Measurements from ENCODE around the gene RIOK3. TPM values are rescaled to one million over a fixed set of nuclear protein-coding genes. Genes with fewer than 3 reads are reported as not detected.

Gene RIOK3
- total RNA-seq, 1 experiment from 2014 or later, result 42.5 TPM

GRCh38 chr18:23471486-23471885 is 18.4 kb downstream of the RIOK3 start:
- Histone ChIP-seq H3K79me2 (ENCODE audit: insufficient read depth, low read length) (0 out of 2 replicates have a peak, but pooled peaks cover 3% of the 10 kb centered on the region), H3K9ac (ENCODE audit: low read length) (no peak overlapping the region), H3K4me3 (replicated peaks in 1 of 2; ENCODE audit: low read depth in 1 of 2, low read length in 2 of 2) (no peak overlapping the region), H2AFZ (ENCODE audit: low read depth, low read length, poor library complexity, severe bottlenecking) (no peak overlapping the region), H4K20me1 (ENCODE audit: insufficient read depth) (no peaks in the 10 kb centered on the region), H3K9me2 (ENCODE audit: insufficient read depth) (no peaks in the 10 kb centered on the region), H3K4me1 (ENCODE audit: control insufficient read depth in 1 of 2, insufficient read depth in 2 of 2, low read length in 2 of 2) (no peaks in the 10 kb centered on the region), H3K27me3 (ENCODE audit: insufficient read depth, low read length) (no peaks in the 10 kb centered on the region), H3K4me2 (ENCODE audit: low read length) (no peak overlapping the region), H3K27ac (ENCODE audit: low read depth, low read length) (no peak overlapping the region), H3K36me3 (ENCODE audit: control insufficient read depth in 1 of 2, insufficient read depth in 2 of 2, low read length in 2 of 2) (peaks cover 40 to 66% of the 10 kb centered on the region in 2 experiments), H3K9me3 (ENCODE audit: control insufficient read depth in 1 of 2, insufficient read depth in 1 of 2, low read depth in 1 of 2, low read length in 2 of 2) (no peaks in the 10 kb centered on the region)
- intact Hi-C loops (cut with micrococcal nuclease), result no loop called here
- BruUV-seq (replicated peaks), result no TSS peak
- POLR2A ChIA-PET, result no interaction called here
- no peak for ATAC-seq
- CTCF ChIA-PET, result no interaction called here
- RAD21 ChIA-PET (ENCODE audit: low non-redundant PET in 1 of 2, low total read pairs in 2 of 2, uncharacterized antibody in 2 of 2, unreplicated experiment in 2 of 2), result no interaction called here
- TF ChIP-seq CEBPB (IDR thresholded peaks at IDR 0.05; ENCODE audit: low read depth), result no peak
- no peak for TF ChIP-seq EGR1 (IDR thresholded peaks at IDR 0.05; ENCODE audit: low read depth)
- no peak for TF ChIP-seq ZFX (IDR thresholded peaks at IDR 0.05)
- TF ChIP-seq ATF3 (IDR thresholded peaks at IDR 0.05), result no peak
- TF ChIP-seq RAD21 (IDR thresholded peaks at IDR 0.05; ENCODE audit: low read depth), result no peak
- TF ChIP-seq EZH2 (IDR thresholded peaks at IDR 0.05), result no peak
- TF ChIP-seq REST (IDR thresholded peaks at IDR 0.05; ENCODE audit: low read depth), result no peak
- TF ChIP-seq ZBTB33 (IDR thresholded peaks at IDR 0.05; ENCODE audit: extremely low read depth, insufficient replicate concordance, low read length), result no peak
- no peak for TF ChIP-seq POLR2A (IDR thresholded peaks at IDR 0.05; ENCODE audit: borderline replicate concordance, extremely low read depth, insufficient read depth, insufficient read length)
- TF ChIP-seq JUND (IDR thresholded peaks at IDR 0.05), result no peak
- no peak for TF ChIP-seq MAX (IDR thresholded peaks at IDR 0.05)
- no peak for TF ChIP-seq FOSL1 (IDR thresholded peaks at IDR 0.05; ENCODE audit: low read depth)
- TF ChIP-seq SIN3A (IDR thresholded peaks at IDR 0.05; ENCODE audit: low read depth), result no peak
- no peak for TF ChIP-seq CTCF (IDR thresholded peaks at IDR 0.05 in 2 of 3, conservative IDR thresholded peaks at IDR 0.05 in 1 of 3; ENCODE audit: borderline replicate concordance in 1 of 3, insufficient read depth in 1 of 3, low read depth in 2 of 3, low read length in 2 of 3)
- TF ChIP-seq YY1 (IDR thresholded peaks at IDR 0.05; ENCODE audit: extremely low read depth, insufficient replicate concordance, low read depth, low read length), result no peak
- TF ChIP-seq ELF1 (IDR thresholded peaks at IDR 0.05; ENCODE audit: borderline replicate concordance, low read depth), result no peak
- no peak for TF ChIP-seq CBX3 (IDR thresholded peaks at IDR 0.05; ENCODE audit: low read depth)
- DNase-seq (ENCODE audit: low read depth, low spot score), result no peak

All from HCT116 (cell line).